Fibroblast of the aortic adventitia (primary cell): ENCODE measurements around the gene METAP1D. TPM values are rescaled to one million over a fixed set of nuclear protein-coding genes. Genes with fewer than 3 reads are reported as not detected.
"Not testable (repeated sequence)": the region's sequence is repeated elsewhere in the genome, so short reads cannot be mapped to it uniquely, and the experiment has no call there.

Source experiments
- DNase-seq: peaks from one replicate; pipeline ENCODE4 v3.0.0-alpha.2; 2010; ENCODE audit warnings: low read depth
- H3K4me3 ChIP-seq: 2 replicates; pipeline ENCODE4 v1.5.1; 2011; ENCODE audit warnings: low read depth, mild to moderate bottlenecking, control low read depth, low read length, moderate library complexity
- total RNA-seq: library from RNA; depleted of rRNA; stranded (reverse); fragments of >200 nt; gene quantifications from 2 replicates; pipeline ENCODE4 v1.2.3, GENCODE V29; 2012; ENCODE audit warnings: low replicate concordance
- TF ChIP-seq, protein P1 (sequence below): IDR thresholded peaks from 2 replicates; pipeline ENCODE4 v1.5.1; 2011; ENCODE audit warnings: mild to moderate bottlenecking, low read length, control low read depth, inconsistent platforms; ENCODE audit not compliant: insufficient read depth

The METAP1D gene
- total RNA-seq, 1 donor, result 14.3 TPM

- TF ChIP-seq, protein P1, sequence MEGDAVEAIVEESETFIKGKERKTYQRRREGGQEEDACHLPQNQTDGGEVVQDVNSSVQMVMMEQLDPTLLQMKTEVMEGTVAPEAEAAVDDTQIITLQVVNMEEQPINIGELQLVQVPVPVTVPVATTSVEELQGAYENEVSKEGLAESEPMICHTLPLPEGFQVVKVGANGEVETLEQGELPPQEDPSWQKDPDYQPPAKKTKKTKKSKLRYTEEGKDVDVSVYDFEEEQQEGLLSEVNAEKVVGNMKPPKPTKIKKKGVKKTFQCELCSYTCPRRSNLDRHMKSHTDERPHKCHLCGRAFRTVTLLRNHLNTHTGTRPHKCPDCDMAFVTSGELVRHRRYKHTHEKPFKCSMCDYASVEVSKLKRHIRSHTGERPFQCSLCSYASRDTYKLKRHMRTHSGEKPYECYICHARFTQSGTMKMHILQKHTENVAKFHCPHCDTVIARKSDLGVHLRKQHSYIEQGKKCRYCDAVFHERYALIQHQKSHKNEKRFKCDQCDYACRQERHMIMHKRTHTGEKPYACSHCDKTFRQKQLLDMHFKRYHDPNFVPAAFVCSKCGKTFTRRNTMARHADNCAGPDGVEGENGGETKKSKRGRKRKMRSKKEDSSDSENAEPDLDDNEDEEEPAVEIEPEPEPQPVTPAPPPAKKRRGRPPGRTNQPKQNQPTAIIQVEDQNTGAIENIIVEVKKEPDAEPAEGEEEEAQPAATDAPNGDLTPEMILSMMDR, result no peak
- no peak for DNase-seq
- no peak overlapping the region for H3K4me3 ChIP-seq
These were observed 33.1 kb upstream of the METAP1D start for GRCh38 chr2:171966688-171967087.

DNA sequence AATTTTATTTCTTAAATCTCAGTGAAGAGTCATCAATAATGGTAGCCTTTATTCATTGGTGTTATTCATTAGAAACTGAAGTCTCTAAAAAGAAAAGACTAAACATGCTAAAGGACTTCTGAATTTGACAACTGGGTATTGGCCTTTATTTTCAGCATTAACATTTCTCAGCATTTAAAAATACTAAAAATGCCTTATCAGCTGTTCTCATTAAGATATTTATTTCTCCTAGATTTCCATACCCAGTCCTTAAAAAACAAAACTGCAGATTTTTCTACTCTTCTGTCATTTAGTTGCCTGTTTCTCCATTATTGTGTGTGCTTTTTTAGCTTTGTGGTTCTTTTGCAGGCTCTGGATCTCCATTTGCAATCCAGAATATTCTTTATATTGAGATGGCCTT, 31.2 kb upstream of the METAP1D start:
- DNase-seq, result no peak
- H3K4me3 ChIP-seq, result no peak overlapping the region
- TF ChIP-seq, protein P1, result no peak

DNA sequence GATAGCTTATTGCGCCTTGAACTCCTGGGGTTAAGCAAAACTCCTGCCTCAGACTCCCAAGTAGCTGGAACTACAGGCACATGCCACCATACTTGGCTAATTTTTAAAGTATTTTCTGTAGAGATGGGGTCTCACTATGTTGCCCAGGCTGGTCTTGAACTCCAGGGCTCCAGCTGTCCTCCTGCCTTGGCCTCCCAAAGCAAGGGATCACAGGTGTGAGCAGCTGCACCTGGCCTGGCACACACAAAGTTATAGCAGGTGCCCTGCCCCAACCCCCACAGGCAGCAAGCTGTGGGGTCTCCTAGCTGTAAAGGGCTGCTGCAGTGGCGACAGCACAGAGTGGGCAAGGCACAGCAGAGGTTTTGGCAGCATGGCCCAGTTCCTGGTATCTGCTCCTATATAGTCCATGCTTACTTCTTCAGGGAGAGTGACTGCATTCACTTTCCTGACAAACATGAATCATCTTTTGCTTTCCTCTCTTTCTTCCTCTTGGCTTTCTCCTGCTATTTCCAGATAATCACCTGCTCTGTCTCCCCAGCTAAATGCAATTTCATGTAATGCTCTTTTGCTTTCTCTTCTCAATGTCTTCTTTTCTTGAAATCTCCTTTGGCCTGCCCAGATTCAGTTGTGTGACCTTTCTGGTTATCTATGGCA, 27.3 kb upstream of the METAP1D start:
- H3K4me3 ChIP-seq, result no peak overlapping the region
- TF ChIP-seq, protein P1, result no peak
- no peak for DNase-seq

DNA sequence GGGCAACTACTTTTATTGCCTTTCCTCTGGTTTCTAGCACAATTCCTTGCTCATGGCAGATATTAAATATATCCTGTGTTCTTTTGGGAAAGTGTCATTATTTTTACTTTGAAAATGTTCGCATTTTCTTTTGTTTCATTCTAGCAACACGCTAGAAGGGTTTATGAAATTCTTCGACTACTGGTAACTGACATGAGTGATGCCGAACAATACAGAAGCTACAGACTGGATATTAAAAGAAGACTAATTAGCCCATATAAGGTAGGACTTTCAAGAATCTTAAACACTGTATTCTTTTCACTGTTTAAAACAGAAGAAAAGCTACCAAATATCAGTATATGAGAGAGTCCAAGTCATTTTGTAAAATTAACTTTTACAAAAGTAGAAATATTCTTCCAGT, 20.6 kb upstream of the METAP1D start:
- no peak overlapping the region for H3K4me3 ChIP-seq
- no peak for DNase-seq
- TF ChIP-seq, protein P1, result no peak

DNA sequence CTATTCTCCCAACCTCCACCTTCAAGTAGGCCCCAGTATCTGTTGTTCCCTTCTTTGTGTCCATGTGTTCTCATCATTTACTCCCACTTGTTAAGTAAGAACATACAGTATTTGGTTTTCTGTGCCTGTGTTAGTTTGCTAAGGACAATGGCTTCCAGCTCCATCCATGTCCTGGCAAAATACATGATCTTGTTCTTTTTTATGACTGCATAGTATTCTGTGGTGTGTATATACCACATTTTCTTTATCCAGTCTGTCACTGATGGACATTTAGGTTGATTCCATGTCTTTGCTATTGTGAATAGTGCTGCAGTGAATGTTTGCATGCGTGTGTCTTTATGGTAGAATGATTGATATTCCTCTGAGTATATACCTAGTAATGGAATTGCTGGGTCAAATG, 15.8 kb upstream of the METAP1D start:
- not testable (repeated sequence) for H3K4me3 ChIP-seq, DNase-seq

DNA sequence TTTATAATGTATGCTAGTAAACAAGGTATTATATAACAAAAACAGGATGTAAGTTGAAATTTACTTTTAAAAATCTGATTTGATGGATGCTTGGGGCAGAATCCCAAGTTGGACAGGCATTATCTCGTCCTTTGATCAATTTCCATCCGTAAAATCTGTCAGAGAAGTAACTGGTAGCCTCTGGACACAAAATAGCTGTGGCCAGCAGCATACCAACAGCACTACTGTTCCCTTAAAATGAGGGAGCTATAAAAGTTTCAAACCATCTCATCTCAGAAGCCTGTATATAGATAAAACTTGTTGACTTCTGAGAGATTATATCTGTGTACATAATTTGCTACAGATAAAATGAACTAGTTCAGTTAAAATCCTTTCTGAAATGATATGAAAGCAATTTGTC, 14.7 kb upstream of the METAP1D start:
- no peak overlapping the region for H3K4me3 ChIP-seq
- TF ChIP-seq, protein P1, result no peak
- no peak for DNase-seq

DNA sequence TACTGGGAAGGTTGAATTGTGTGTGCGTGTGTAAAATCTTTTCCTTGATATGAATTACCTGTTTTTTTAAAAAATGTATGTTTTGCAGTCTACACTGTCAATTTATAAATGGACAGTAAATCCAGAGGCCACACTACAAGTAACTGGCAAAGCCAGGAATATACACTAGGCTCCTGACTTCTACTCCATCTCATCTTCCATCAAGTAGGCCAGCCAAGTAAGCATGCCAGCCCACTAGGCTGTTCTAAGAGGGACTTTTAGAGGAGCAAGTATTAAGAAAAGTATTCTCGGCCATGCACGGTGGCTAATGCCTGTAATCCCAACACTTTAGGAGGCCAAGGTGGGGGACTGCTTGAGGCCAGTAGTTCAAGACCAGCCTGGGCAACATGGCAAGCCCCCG, 13.0 kb upstream of the METAP1D start:
- DNase-seq, result no peak
- TF ChIP-seq, protein P1, result no peak
- no peak overlapping the region for H3K4me3 ChIP-seq
